Type B pancreatic cell (in vitro differentiated cells): ENCODE results near the gene ATF1. TPM values are rescaled to one million over a fixed set of nuclear protein-coding genes. Genes with fewer than 3 reads are reported as not detected.
A peak's percentile ranks its signal among the peaks of the same experiment; 100 is the strongest.

Source experiments
- DNase-seq: peaks from one replicate; pipeline ENCODE4 v3.0.0; 2021; ENCODE audit warnings: mixed read lengths; ENCODE audit not compliant: unreplicated experiment; ENCODE audit errors: extremely low spot score
- H3K27ac Mint-ChIP-seq: 2 replicates; pipeline ENCODE4 v1.8.0; 2021; ENCODE audit warnings: mild to moderate bottlenecking, mixed read lengths
- H3K27me3 Mint-ChIP-seq: 2 replicates; pipeline ENCODE4 v1.8.0; 2021; ENCODE audit warnings: mixed read lengths
- H3K36me3 Mint-ChIP-seq: 2 replicates; pipeline ENCODE4 v1.8.0; 2021; ENCODE audit warnings: mixed read lengths
- H3K4me1 Mint-ChIP-seq: one replicate; pipeline ENCODE4 v1.8.0; 2021; ENCODE audit warnings: mixed read lengths; ENCODE audit not compliant: unreplicated experiment
- H3K4me3 Mint-ChIP-seq: 2 replicates; pipeline ENCODE4 v1.8.0; 2021; ENCODE audit warnings: mild to moderate bottlenecking, mixed read lengths
- H3K9me3 Mint-ChIP-seq: 2 replicates; pipeline ENCODE4 v1.8.0; 2021; ENCODE audit warnings: mixed read lengths
- CTCF ChIP-seq: fragments of 200-600 bp; sonication (generic); conservative IDR thresholded peaks from 2 replicates; pipeline ENCODE4 v1.5.0; 2021; ENCODE audit warnings: antibody characterized with exemption, mild to moderate bottlenecking
- total RNA-seq: library from RNA; stranded (reverse); gene quantifications from 2 replicates; pipeline ENCODE4 v1.2.1, GENCODE V29; 2021; ENCODE audit warnings: low replicate concordance

The ATF1 gene
- total RNA-seq, 1 donor from 2014 or later: 32.9 TPM

GRCh38 chr12:50776749-50777728 is 13.1 kb downstream of the ATF1 start:
- Mint-ChIP-seq H3K4me3 (no peak overlapping the region), H3K27me3 (no peaks in the 10 kb centered on the region), H3K4me1 (no peaks in the 10 kb centered on the region), H3K36me3 (peaks cover 25% of the 10 kb centered on the region), H3K9me3 (no peaks in the 10 kb centered on the region), H3K27ac (no peak overlapping the region)
- no peak for TF ChIP-seq CTCF
- no peak for DNase-seq

- H3K27ac Mint-ChIP-seq: peak overlapping the region; percentile 10
- H3K4me1 Mint-ChIP-seq: no peaks in the 10 kb centered on the region
- H3K36me3 Mint-ChIP-seq: peaks cover 14% of the 10 kb centered on the region
- no peak for TF ChIP-seq CTCF
- H3K27me3 Mint-ChIP-seq: no peaks in the 10 kb centered on the region
- no peaks in the 10 kb centered on the region for H3K9me3 Mint-ChIP-seq
- no peak for DNase-seq
- no peak overlapping the region for H3K4me3 Mint-ChIP-seq
Observed at GRCh38 chr12:50778663-50779590, 15.0 kb downstream of the ATF1 start.

GRCh38 chr12:50780013-50780412 is 16.1 kb downstream of the ATF1 start:
- H3K27me3 Mint-ChIP-seq: no peaks in the 10 kb centered on the region
- peaks cover 20% of the 10 kb centered on the region for H3K36me3 Mint-ChIP-seq
- H3K27ac Mint-ChIP-seq: no peak overlapping the region
- no peak for DNase-seq
- no peaks in the 10 kb centered on the region for H3K4me1 Mint-ChIP-seq
- H3K4me3 Mint-ChIP-seq: no peak overlapping the region
- TF ChIP-seq CTCF: no peak
- no peaks in the 10 kb centered on the region for H3K9me3 Mint-ChIP-seq

GRCh38 chr12:50784501-50784900 is 20.6 kb downstream of the ATF1 start:
- H3K27me3 Mint-ChIP-seq: no peaks in the 10 kb centered on the region
- peak overlapping the region; percentile 2 for H3K27ac Mint-ChIP-seq
- H3K4me3 Mint-ChIP-seq: no peak overlapping the region
- DNase-seq: no peak
- H3K36me3 Mint-ChIP-seq: peaks cover 40% of the 10 kb centered on the region
- peaks cover 15% of the 10 kb centered on the region for H3K9me3 Mint-ChIP-seq
- no peaks in the 10 kb centered on the region for H3K4me1 Mint-ChIP-seq
- no peak for TF ChIP-seq CTCF

- peaks cover 15% of the 10 kb centered on the region for H3K9me3 Mint-ChIP-seq
- DNase-seq: no peak
- H3K27me3 Mint-ChIP-seq: no peaks in the 10 kb centered on the region
- H3K36me3 Mint-ChIP-seq: peaks cover 40% of the 10 kb centered on the region
- H3K4me1 Mint-ChIP-seq: no peaks in the 10 kb centered on the region
- peak overlapping the region; percentile 100 for H3K27ac Mint-ChIP-seq
- no peak overlapping the region for H3K4me3 Mint-ChIP-seq
- no peak for TF ChIP-seq CTCF
Observed at GRCh38 chr12:50785406-50786001, 21.6 kb downstream of the ATF1 start.
